Caco-2 (cell line): Measurements from ENCODE around the gene LSM14B. TPM values are rescaled to one million over a fixed set of nuclear protein-coding genes. Genes with fewer than 3 reads are reported as not detected.

Experiments used
- BruUV-seq: library from RNA; stranded (reverse); fragments of 400-500 nt; replicated peaks from 2 replicates; lab custom pipeline; 2021; lab: Mats Ljungman, UMichigan
- CTCF ChIA-PET: fragments of 300-600 bp; sonication (Branson Sonifier 250); formaldehyde crosslinking; loops from one replicate; lab custom pipeline; 2022; ENCODE audit warnings: antibody characterized with exemption; lab: Charles Lee
- POLR2A ChIA-PET: fragments of 300-600 bp; sonication (Branson Sonifier 250); formaldehyde crosslinking; loops from one replicate; lab custom pipeline; 2022; ENCODE audit warnings: antibody characterized with exemption; lab: Charles Lee
- DNase-seq, 2 experiments: peaks; one replicate each; pipeline versions ENCODE4 v3.0.0 to v3.0.0-alpha.2; 2020 to 2022
- H3K27me3 ChIP-seq: replicated peaks from 2 replicates; pipeline ENCODE4 v1.6.0; 2011; ENCODE audit warnings: low read length; ENCODE audit not compliant: control insufficient read depth, insufficient read depth
- H3K36me3 ChIP-seq: 2 replicates; pipeline ENCODE4 v1.5.1; 2011; ENCODE audit warnings: low read length; ENCODE audit not compliant: control insufficient read depth, insufficient read depth
- H3K4me1 ChIP-seq: fragments of 250-450 bp; sonication (Bioruptor Pico); 2 replicates; pipeline ENCODE4 v1.5.1; 2020; ENCODE audit warnings: mild to moderate bottlenecking
- H3K4me3 ChIP-seq: 2 replicates; pipeline ENCODE4 v1.5.1; 2011; ENCODE audit warnings: low read depth, mild to moderate bottlenecking, control low read depth, low read length
- H3K9me3 ChIP-seq: fragments of 250-450 bp; sonication (Bioruptor Pico); 2 replicates; pipeline ENCODE4 v1.5.1; 2020; ENCODE audit warnings: mild to moderate bottlenecking, moderate library complexity
- H3K27ac Mint-ChIP-seq: one replicate; pipeline ENCODE4 v1.8.0; 2022; ENCODE audit warnings: mixed read lengths; ENCODE audit not compliant: unreplicated experiment
- H3K27me3 Mint-ChIP-seq: one replicate; pipeline ENCODE4 v1.8.0; 2022; ENCODE audit warnings: mixed read lengths; ENCODE audit not compliant: insufficient read depth, unreplicated experiment
- H3K36me3 Mint-ChIP-seq: one replicate; pipeline ENCODE4 v1.8.0; 2022; ENCODE audit warnings: mild to moderate bottlenecking, mixed read lengths; ENCODE audit not compliant: insufficient read depth, unreplicated experiment
- H3K4me1 Mint-ChIP-seq: one replicate; pipeline ENCODE4 v1.8.0; 2022; ENCODE audit warnings: low read depth, mixed read lengths; ENCODE audit not compliant: unreplicated experiment
- H3K4me3 Mint-ChIP-seq: one replicate; pipeline ENCODE4 v1.8.0; 2022; ENCODE audit warnings: mild to moderate bottlenecking, moderate library complexity, mixed read lengths; ENCODE audit not compliant: unreplicated experiment
- H3K9me3 Mint-ChIP-seq: one replicate; pipeline ENCODE4 v1.8.0; 2022; ENCODE audit warnings: mixed read lengths; ENCODE audit not compliant: unreplicated experiment
- CTCF ChIP-seq, 2 experiments: fragments of 200-600 bp in 1 of 2; IDR thresholded peaks; 1 replicate in 1 of 2; 2 replicates in 1 of 2; pipeline versions ENCODE4 v1.5.1 to v1.8.0; 2011 to 2022; ENCODE audit warnings: antibody characterized with exemption in 1 of 2, control low read depth in 1 of 2, inconsistent platforms in 1 of 2, low read depth in 1 of 2, low read length in 1 of 2, mild to moderate bottlenecking in 1 of 2, moderate library complexity in 1 of 2; ENCODE audit not compliant: insufficient read depth in 1 of 2, severe bottlenecking in 1 of 2, unreplicated experiment in 1 of 2
- intact Hi-C: fragments of 100-400 bp; cut with micrococcal nuclease; formaldehyde crosslinking; loops from one replicate; pipeline ENCODE4 v1.10.0; 2022; ENCODE audit not compliant: unreplicated experiment
- total RNA-seq: library from RNA; stranded (reverse); gene quantifications from 2 replicates; pipeline ENCODE4 v1.2.3, GENCODE V29; 2022

The LSM14B gene
- total RNA-seq, 1 experiment from 2014 or later: 154 TPM

- Histone ChIP-seq H3K36me3 (no peaks in the 10 kb centered on the region), H3K4me3 (no peak overlapping the region), H3K9me3 (peaks cover 10% of the 10 kb centered on the region; the same call in 1 of the 2 replicates), H3K4me1 (no peaks in the 10 kb centered on the region), H3K27me3 (no peaks in the 10 kb centered on the region)
- Mint-ChIP-seq H3K27ac (no peak overlapping the region), H3K4me3 (no peak overlapping the region), H3K36me3 (no peaks in the 10 kb centered on the region), H3K9me3 (no peaks in the 10 kb centered on the region), H3K4me1 (no peaks in the 10 kb centered on the region), H3K27me3 (peaks cover 4% of the 10 kb centered on the region)
- ChIA-PET POLR2A (interaction anchor here (0.7 kb wide), 1 partner anchor 11 kb away, joined by 3 read pairs; no protein-coding TSS in a partner anchor), CTCF (no interaction called here)
- intact Hi-C loops: no loop called here
- no peak for DNase-seq
- no peak for TF ChIP-seq CTCF (IDR thresholded peaks at IDR 0.05; ENCODE audit: insufficient read depth in 1 of 2, low read depth in 1 of 2, low read length in 1 of 2, severe bottlenecking in 1 of 2, unreplicated experiment in 1 of 2)
- BruUV-seq: no TSS peak
Observed at GRCh38 chr20:62097881-62098407, 24.3 kb upstream of the LSM14B start.

- Mint-ChIP-seq H3K36me3 (no peaks in the 10 kb centered on the region), H3K9me3 (peaks cover 14% of the 10 kb centered on the region), H3K4me3 (no peak overlapping the region), H3K27me3 (peaks cover 4% of the 10 kb centered on the region), H3K4me1 (no peaks in the 10 kb centered on the region), H3K27ac (no peak overlapping the region)
- CTCF ChIA-PET: interaction anchor here (0.6 kb wide), 1 partner anchor 1547 kb away, joined by 3 read pairs; no protein-coding TSS in a partner anchor
- intact Hi-C loops: no loop called here
- no peaks in the 10 kb centered on the region for H3K4me1 ChIP-seq
- TF ChIP-seq CTCF (IDR thresholded peaks at IDR 0.05; ENCODE audit: insufficient read depth in 1 of 2, low read depth in 1 of 2, low read length in 1 of 2, severe bottlenecking in 1 of 2, unreplicated experiment in 1 of 2): no peak
- H3K4me3 ChIP-seq: no peak overlapping the region
- no peak for DNase-seq
- POLR2A ChIA-PET: no interaction called here
- H3K27me3 ChIP-seq: no peaks in the 10 kb centered on the region
- BruUV-seq: no TSS peak
- peaks cover 14% of the 10 kb centered on the region; the same call in 1 of the 2 replicates for H3K9me3 ChIP-seq
- H3K36me3 ChIP-seq: no peaks in the 10 kb centered on the region
Observed at GRCh38 chr20:62101078-62101477, 21.2 kb upstream of the LSM14B start.

- H3K36me3 Mint-ChIP-seq: no peaks in the 10 kb centered on the region
- H3K27me3 Mint-ChIP-seq: peaks cover 4% of the 10 kb centered on the region
- Histone ChIP-seq H3K27me3 (no peaks in the 10 kb centered on the region), H3K4me1 (no peaks in the 10 kb centered on the region), H3K9me3 (peaks cover 33% of the 10 kb centered on the region), H3K36me3 (no peaks in the 10 kb centered on the region), H3K4me3 (no peak overlapping the region)
- no TSS peak for BruUV-seq
- DNase-seq: no peak
- POLR2A ChIA-PET: no interaction called here
- H3K9me3 Mint-ChIP-seq: peaks cover 40% of the 10 kb centered on the region
- no peak overlapping the region for H3K4me3 Mint-ChIP-seq
- H3K4me1 Mint-ChIP-seq: no peaks in the 10 kb centered on the region
- CTCF ChIA-PET: no interaction called here
- intact Hi-C loops: no loop called here
- no peak for TF ChIP-seq CTCF (IDR thresholded peaks at IDR 0.05; ENCODE audit: insufficient read depth in 1 of 2, low read depth in 1 of 2, low read length in 1 of 2, severe bottlenecking in 1 of 2, unreplicated experiment in 1 of 2)
- no peak overlapping the region for H3K27ac Mint-ChIP-seq
Observed at GRCh38 chr20:62103508-62104233, 18.6 kb upstream of the LSM14B start.
